Vagina (tissue), 2 donors: ENCODE data around the gene LRG1. TPM values are rescaled to one million over a fixed set of nuclear protein-coding genes. Genes with fewer than 3 reads are reported as not detected.

Experiments used
- DNase-seq, 2 donors: peaks; one replicate each; pipeline ENCODE4 v3.0.0-alpha.2; 2017; ENCODE audit errors: extremely low spot score in 2 of 2
- H3K27ac ChIP-seq: fragments of 200-600 bp; sonication (generic); one replicate; pipeline ENCODE4 v1.5.1; 2019
- H3K27me3 ChIP-seq: fragments of 200-600 bp; sonication (generic); one replicate; pipeline ENCODE4 v1.5.1; 2019
- H3K36me3 ChIP-seq, 2 donors: fragments of 200-600 bp; sonication (generic); one replicate each; pipeline ENCODE4 v1.5.1; 2017 to 2019
- H3K4me1 ChIP-seq: fragments of 200-600 bp; sonication (generic); one replicate; pipeline ENCODE4 v1.5.1; 2019
- H3K4me3 ChIP-seq, 2 donors: fragments of 200-600 bp; sonication (generic); 1 replicate in 1 of 2; 2 replicates in 1 of 2; pipeline ENCODE4 v1.5.1; 2016 to 2019
- H3K9me3 ChIP-seq: fragments of 200-600 bp; sonication (generic); one replicate; pipeline ENCODE4 v1.5.1; 2019
- POLR2A ChIP-seq, 2 donors: fragments of 450-650 bp; IDR thresholded peaks; one replicate each; pipeline ENCODE4 v1.6.1; 2017; ENCODE audit warnings: antibody characterized with exemption in 2 of 2, mild to moderate bottlenecking in 2 of 2, moderate library complexity in 2 of 2
- POLR2AphosphoS5 ChIP-seq, 2 donors: sonication (generic); formaldehyde crosslinking; IDR thresholded peaks; one replicate each; pipeline ENCODE4 v1.9.0; 2017; ENCODE audit warnings: antibody characterized with exemption in 2 of 2, mild to moderate bottlenecking in 2 of 2, low read depth in 1 of 2; ENCODE audit not compliant: insufficient read depth in 1 of 2
- intact Hi-C: fragments of 100-400 bp; cut with DNase I; formaldehyde crosslinking; loops from one replicate; pipeline ENCODE4 v1.15.1; 2023
- total RNA-seq: library from RNA; depleted of rRNA; stranded (reverse); fragments of >200 nt; gene quantifications from one replicate; pipeline ENCODE4 v1.2.3, GENCODE V29; 2016
- TF ChIP-seq, protein P1 (sequence below), 3 experiments: fragments of 450-650 bp in 2 of 3; fragments of 200-600 bp in 1 of 3; sonication (generic) in 1 of 3; IDR thresholded peaks; one replicate each; pipeline ENCODE4 v1.5.1; 2017 to 2019; ENCODE audit warnings: antibody characterized with exemption in 3 of 3, mild to moderate bottlenecking in 2 of 3, moderate library complexity in 2 of 3

LRG1 gene
- total RNA-seq, 1 donor from 2014 or later: 6.9 TPM

DNA sequence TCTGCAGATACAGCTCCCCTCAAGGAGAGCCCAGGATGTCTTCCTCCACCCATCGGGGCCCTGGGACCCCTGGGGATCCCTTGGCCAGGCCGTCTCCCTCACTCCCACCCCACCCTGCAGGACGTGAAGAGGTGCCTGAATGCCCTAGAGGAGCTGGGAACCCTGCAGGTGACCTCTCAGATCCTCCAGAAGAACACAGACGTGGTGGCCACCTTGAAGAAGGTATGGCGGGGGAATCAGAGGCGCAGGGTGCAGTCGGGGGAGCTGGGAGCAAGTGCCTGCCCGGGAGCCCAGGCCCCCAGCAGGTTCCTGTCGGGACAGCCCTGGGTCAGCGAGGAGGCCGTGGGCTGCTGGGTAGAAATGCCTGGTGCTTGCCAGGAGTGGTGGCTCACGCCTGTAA lies 41.1 kb downstream of the LRG1 start:
- Histone ChIP-seq H3K4me1 (no peaks in the 10 kb centered on the region), H3K27ac (no peak overlapping the region), H3K4me3 (no peak overlapping the region), H3K36me3 (peaks cover 0 to 66% of the 10 kb centered on the region in 2 donors), H3K27me3 (no peaks in the 10 kb centered on the region), H3K9me3 (no peaks in the 10 kb centered on the region)
- intact Hi-C loops: no loop called here
- TF ChIP-seq POLR2A (IDR thresholded peaks at IDR 0.05) (no peak), POLR2AphosphoS5 (IDR thresholded peaks at IDR 0.05; ENCODE audit: insufficient read depth in 1 of 2, low read depth in 1 of 2) (no peak)
- TF ChIP-seq, protein P1, sequence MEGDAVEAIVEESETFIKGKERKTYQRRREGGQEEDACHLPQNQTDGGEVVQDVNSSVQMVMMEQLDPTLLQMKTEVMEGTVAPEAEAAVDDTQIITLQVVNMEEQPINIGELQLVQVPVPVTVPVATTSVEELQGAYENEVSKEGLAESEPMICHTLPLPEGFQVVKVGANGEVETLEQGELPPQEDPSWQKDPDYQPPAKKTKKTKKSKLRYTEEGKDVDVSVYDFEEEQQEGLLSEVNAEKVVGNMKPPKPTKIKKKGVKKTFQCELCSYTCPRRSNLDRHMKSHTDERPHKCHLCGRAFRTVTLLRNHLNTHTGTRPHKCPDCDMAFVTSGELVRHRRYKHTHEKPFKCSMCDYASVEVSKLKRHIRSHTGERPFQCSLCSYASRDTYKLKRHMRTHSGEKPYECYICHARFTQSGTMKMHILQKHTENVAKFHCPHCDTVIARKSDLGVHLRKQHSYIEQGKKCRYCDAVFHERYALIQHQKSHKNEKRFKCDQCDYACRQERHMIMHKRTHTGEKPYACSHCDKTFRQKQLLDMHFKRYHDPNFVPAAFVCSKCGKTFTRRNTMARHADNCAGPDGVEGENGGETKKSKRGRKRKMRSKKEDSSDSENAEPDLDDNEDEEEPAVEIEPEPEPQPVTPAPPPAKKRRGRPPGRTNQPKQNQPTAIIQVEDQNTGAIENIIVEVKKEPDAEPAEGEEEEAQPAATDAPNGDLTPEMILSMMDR (IDR thresholded peaks at IDR 0.05): no peak
- no peak for DNase-seq

- Histone ChIP-seq H3K4me1 (no peaks in the 10 kb centered on the region), H3K27ac (no peak overlapping the region), H3K27me3 (no peaks in the 10 kb centered on the region), H3K36me3 (peaks cover 0 to 70% of the 10 kb centered on the region in 2 donors), H3K4me3 (no peak overlapping the region), H3K9me3 (no peaks in the 10 kb centered on the region)
- intact Hi-C loops: no loop called here
- TF ChIP-seq, protein P1 (IDR thresholded peaks at IDR 0.05): no peak
- TF ChIP-seq POLR2AphosphoS5 (IDR thresholded peaks at IDR 0.05; ENCODE audit: insufficient read depth in 1 of 2, low read depth in 1 of 2) (no peak), POLR2A (IDR thresholded peaks at IDR 0.05) (no peak)
- DNase-seq: no peak
These were observed 42.0 kb downstream of the LRG1 start for GRCh38 chr19:4497770-4498389.

- Histone ChIP-seq H3K36me3 (peaks cover 0 to 64% of the 10 kb centered on the region in 2 donors), H3K4me3 (no peak overlapping the region), H3K4me1 (no peaks in the 10 kb centered on the region), H3K27me3 (no peaks in the 10 kb centered on the region), H3K27ac (no peak overlapping the region), H3K9me3 (no peaks in the 10 kb centered on the region)
- DNase-seq: no peak
- intact Hi-C loops: no loop called here
- TF ChIP-seq, protein P1 (IDR thresholded peaks at IDR 0.05): no peak
These were observed 43.5 kb downstream of the LRG1 start for GRCh38 chr19:4496304-4496703.

DNA sequence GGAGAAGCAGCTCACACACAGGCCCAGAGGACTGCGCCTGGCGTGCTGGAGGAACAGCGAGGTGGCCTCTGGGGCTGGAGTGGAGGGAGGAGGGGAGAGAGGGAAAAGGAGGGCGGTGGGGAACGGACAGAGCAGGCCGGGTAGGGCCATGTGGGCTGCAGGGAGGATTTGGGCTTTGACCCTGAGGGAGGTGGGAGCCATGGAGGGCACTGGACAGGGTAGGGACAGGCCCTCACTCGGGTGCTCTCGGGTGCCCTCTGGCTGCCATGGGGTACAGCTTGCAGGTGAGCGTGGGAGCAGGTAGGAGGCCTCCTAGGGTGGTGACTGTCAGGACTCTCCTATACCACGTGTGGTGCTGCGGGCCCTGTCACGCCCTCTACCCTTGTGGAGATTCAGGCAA lies 44.4 kb downstream of the LRG1 start:
- intact Hi-C loops: no loop called here
- peaks cover 0 to 70% of the 10 kb centered on the region in 2 donors for H3K36me3 ChIP-seq
- no peak for TF ChIP-seq POLR2A (IDR thresholded peaks at IDR 0.05)
- TF ChIP-seq, protein P1 (IDR thresholded peaks at IDR 0.05): no peak
- TF ChIP-seq POLR2AphosphoS5 (IDR thresholded peaks at IDR 0.05; ENCODE audit: insufficient read depth in 1 of 2, low read depth in 1 of 2): no peak

GRCh38 chr19:4494691-4495064 lies 45.2 kb downstream of the LRG1 start:
- H3K4me3 ChIP-seq: no peak overlapping the region
- H3K27ac ChIP-seq: no peak overlapping the region
- H3K36me3 ChIP-seq: peaks cover 0 to 78% of the 10 kb centered on the region in 2 donors
- no peaks in the 10 kb centered on the region for H3K4me1 ChIP-seq
- no peaks in the 10 kb centered on the region for H3K27me3 ChIP-seq
- intact Hi-C loops: no loop called here
- no peak for DNase-seq
- H3K9me3 ChIP-seq: no peaks in the 10 kb centered on the region
- TF ChIP-seq POLR2A (IDR thresholded peaks at IDR 0.05) (no peak), POLR2AphosphoS5 (IDR thresholded peaks at IDR 0.05; ENCODE audit: insufficient read depth in 1 of 2, low read depth in 1 of 2) (no peak)
- TF ChIP-seq, protein P1 (IDR thresholded peaks at IDR 0.05): no peak

More for the DNA sequence above, 44.4 kb downstream of the LRG1 start:
- H3K27me3 ChIP-seq: no peaks in the 10 kb centered on the region
- H3K27ac ChIP-seq: no peak overlapping the region
- no peak overlapping the region for H3K4me3 ChIP-seq
- no peak for DNase-seq
- H3K9me3 ChIP-seq: no peaks in the 10 kb centered on the region
- no peaks in the 10 kb centered on the region for H3K4me1 ChIP-seq
